Transverse colon (tissue), 4 donors: ENCODE results near the gene PALM. TPM values are rescaled to one million over a fixed set of nuclear protein-coding genes. Genes with fewer than 3 reads are reported as not detected.

Source experiments
- DNase-seq: peaks from one replicate; pipeline ENCODE4 v3.0.0-alpha.2; 2019
- H3K27ac ChIP-seq, 4 donors: fragments of 200-600 bp; sonication (generic); 2 replicates each; pipeline ENCODE4 v1.5.1; 2016 to 2018; ENCODE audit warnings: inconsistent platforms in 4 of 4
- H3K27me3 ChIP-seq: fragments of 200-600 bp; sonication (generic); 2 replicates; pipeline ENCODE4 v1.5.1; 2017; ENCODE audit warnings: inconsistent platforms
- H3K36me3 ChIP-seq, 4 donors: fragments of 200-600 bp; sonication (generic); 2 replicates each; pipeline ENCODE4 v1.5.1; 2017 to 2019; ENCODE audit warnings: inconsistent platforms in 4 of 4
- H3K4me1 ChIP-seq, 4 donors: fragments of 200-600 bp; sonication (generic); 2 replicates each; pipeline ENCODE4 v1.5.1; 2017 to 2020; ENCODE audit warnings: inconsistent platforms in 4 of 4
- H3K4me3 ChIP-seq, 4 donors: fragments of 200-600 bp; sonication (generic); 1 replicate in 1 of 4; 2 replicates in 3 of 4; pipeline versions ENCODE4 v1.5.1 to v1.6.1; 2017 to 2019; ENCODE audit warnings: inconsistent platforms in 4 of 4
- H3K9me3 ChIP-seq, 2 donors: fragments of 200-600 bp; sonication (generic); 2 replicates each; pipeline ENCODE4 v1.5.1; 2017 to 2019; ENCODE audit warnings: inconsistent platforms in 2 of 2
- CTCF ChIP-seq, 5 experiments: fragments of 200-600 bp in 3 of 5; fragments of 450-650 bp in 2 of 5; sonication (generic) in 3 of 5; IDR thresholded peaks; 1 replicate in 2 of 5; 2 replicates in 3 of 5; pipeline ENCODE4 v1.5.1; 2016 to 2017; ENCODE audit warnings: antibody characterized with exemption in 5 of 5, inconsistent platforms in 3 of 5, mild to moderate bottlenecking in 2 of 5, moderate library complexity in 1 of 5
- EP300 ChIP-seq: sonication (generic); formaldehyde crosslinking; IDR thresholded peaks from one replicate; pipeline ENCODE4 v1.6.1; 2017; ENCODE audit warnings: antibody characterized with exemption, low read depth
- POLR2A ChIP-seq: fragments of 450-650 bp; IDR thresholded peaks from one replicate; pipeline ENCODE4 v1.6.1; 2016; ENCODE audit warnings: antibody characterized with exemption, mild to moderate bottlenecking, moderate library complexity
- POLR2AphosphoS5 ChIP-seq, 3 donors: sonication (generic); formaldehyde crosslinking; IDR thresholded peaks; one replicate each; pipeline ENCODE4 v1.6.1; 2016; ENCODE audit warnings: antibody characterized with exemption in 3 of 3
- WGBS, 2 donors: methylation state at CpG; one replicate each; pipeline ENCODE4 v1.1.5; 2018; ENCODE audit warnings: low coverage in 1 of 2; 5-methylcytosine and 5-hydroxymethylcytosine counted together
- in situ Hi-C, 4 donors: fragments of 200-750 bp; cut with MboI; loops; one replicate each; pipeline versions ENCODE4 v1.15.0 to v1.15.1; 2017; ENCODE audit warnings: low sequenced_read_pairs in 3 of 4, low pct_ligation_motif_present in 1 of 4, low pct_unique_long_range_greater_than_20kb in 1 of 4
- intact Hi-C: fragments of 100-400 bp; cut with DNase I; formaldehyde crosslinking; loops from one replicate; pipeline ENCODE4 v1.15.1; 2023; ENCODE audit warnings: low total_unique reads
- total RNA-seq, 4 donors: library from RNA; depleted of rRNA; stranded (reverse); fragments of >200 nt; gene quantifications; one replicate each; pipeline ENCODE4 v1.1.0, GENCODE V29; 2016

Gene PALM
- 10 to 100 TPM; 14.1 to 99.3 (median 29.8) TPM for total RNA-seq

- no peaks in the 10 kb centered on the region for H3K9me3 ChIP-seq
- H3K27ac ChIP-seq = peak within 1 kb of the TSS; percentile 70 to 84 (median 78)
- WGBS, 2 donors = 21% methylated on average over 22 of the region's 93 CpGs; no CpG with 5 or more reads in 1 of the 2 donors
- DNase-seq = no peak
- intact Hi-C loops (no loop called here), in situ Hi-C loops (no loop called here)
- no peak for TF ChIP-seq POLR2A
- TF ChIP-seq CTCF (IDR thresholded peaks at IDR 0.05) = peak in 2 of 5 experiments; percentile 14
- no peak for TF ChIP-seq EP300
- H3K4me1 ChIP-seq = peaks cover 0 to 26% (median 9%) of the 10 kb centered on the region in 4 donors
- peaks cover 87% of the 10 kb centered on the region for H3K27me3 ChIP-seq
- no peaks in the 10 kb centered on the region for H3K36me3 ChIP-seq
- H3K4me3 ChIP-seq = peak within 1 kb of the TSS; percentile 48 to 65 (median 61)
Observed at GRCh38 chr19:708154-709143, at the start of gene PALM. TSS of gene PALM (plus strand) at chr19:708935. CDS start at chr19:709147, 212 bp downstream.

GRCh38 chr19:660793-661426 is 47.8 kb upstream of the PALM start:
- Histone ChIP-seq H3K27me3 (no peaks in the 10 kb centered on the region), H3K4me1 (peaks cover 48 to 69% (median 60%) of the 10 kb centered on the region in 4 donors), H3K27ac (peak overlapping the region; percentile 95 to 97 (median 96)), H3K36me3 (no peaks in the 10 kb centered on the region), H3K9me3 (no peaks in the 10 kb centered on the region), H3K4me3 (peak overlapping the region; percentile 84 to 100 (median 98))
- intact Hi-C loops (no loop called here), in situ Hi-C loops (no loop called here)
- peak; percentile 75 for DNase-seq
- WGBS, 2 donors = 25% methylated on average over 20 of the region's 20 CpGs; no CpG with 5 or more reads in 1 of the 2 donors
- TF ChIP-seq EP300 (no peak), POLR2A (peak; percentile 83), CTCF (IDR thresholded peaks at IDR 0.05) (no peak), POLR2AphosphoS5 (IDR thresholded peaks at IDR 0.05) (peak in 2 of 3 donors; percentile 71 to 72)

GRCh38 chr19:661427-662196 is 47.1 kb upstream of the PALM start:
- in situ Hi-C loops (no loop called here), intact Hi-C loops (no loop called here)
- TF ChIP-seq POLR2A = peak; percentile 29
- TF ChIP-seq CTCF (IDR thresholded peaks at IDR 0.05) = no peak
- no peak for TF ChIP-seq EP300
- TF ChIP-seq POLR2AphosphoS5 (IDR thresholded peaks at IDR 0.05) = no peak
- DNase-seq = peak; percentile 71
- Histone ChIP-seq H3K27ac (peak overlapping the region; percentile 95 to 97 (median 96)), H3K4me1 (peaks cover 48 to 69% (median 60%) of the 10 kb centered on the region in 4 donors), H3K27me3 (no peaks in the 10 kb centered on the region), H3K36me3 (no peaks in the 10 kb centered on the region), H3K4me3 (peak overlapping the region; percentile 84 to 100 (median 98)), H3K9me3 (no peaks in the 10 kb centered on the region)
- WGBS, 2 donors = 9% methylated on average over 31 of the region's 31 CpGs; no CpG with 5 or more reads in 1 of the 2 donors
